Loucy (cell line): ENCODE measurements around the gene APOL5.

Source experiments
- EZH2phosphoT487 ChIP-seq: fragments of 200-600 bp; IDR thresholded peaks from 2 replicates; pipeline ENCODE4 v1.6.1; 2018; ENCODE audit warnings: antibody characterized with exemption, mild to moderate bottlenecking, moderate library complexity, borderline replicate concordance
- TF ChIP-seq, protein P1 (sequence below): fragments of 200-600 bp; sonication (generic); conservative IDR thresholded peaks from 2 replicates; pipeline ENCODE4 v1.5.1; 2014; ENCODE audit warnings: mild to moderate bottlenecking, antibody characterized with exemption, low read length

DNA sequence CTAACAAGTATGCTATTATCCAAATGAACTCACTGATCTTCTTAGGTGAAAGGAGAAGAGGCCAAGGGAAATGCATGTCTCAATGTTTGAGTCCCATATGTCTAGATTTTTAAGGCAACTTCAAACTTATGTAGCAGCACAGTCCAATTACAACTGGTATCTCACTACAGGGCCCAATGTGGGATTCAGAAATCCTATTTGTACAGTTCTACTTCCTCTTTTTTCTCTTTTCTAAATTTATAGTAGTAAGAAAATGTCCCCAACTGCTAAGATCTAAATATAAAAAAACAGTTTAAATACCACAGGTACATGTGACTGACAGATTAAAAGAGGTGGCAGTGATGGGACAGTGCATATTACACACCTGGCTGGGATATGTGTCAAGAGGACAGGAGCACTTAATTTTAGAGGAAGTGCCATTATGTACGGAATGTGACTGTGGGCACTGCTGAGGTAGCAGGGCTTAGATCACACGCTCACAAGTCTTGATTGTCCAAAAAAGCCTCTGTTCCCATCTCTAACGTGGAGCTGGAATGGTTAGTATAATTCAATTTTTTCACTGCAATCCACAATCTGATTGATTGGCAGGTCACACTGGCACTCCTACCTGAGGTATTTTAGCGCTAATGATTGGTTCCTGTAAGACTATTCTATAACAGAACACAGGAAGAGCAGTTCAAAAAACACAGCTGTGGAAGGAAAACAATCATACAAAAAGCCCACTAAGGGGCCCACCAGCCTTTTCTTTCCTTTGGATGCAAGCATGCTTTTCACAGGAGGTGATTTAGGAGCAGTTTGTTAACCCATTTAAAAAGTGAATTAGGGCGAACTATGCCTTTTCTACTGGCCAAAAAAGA is 34.6 kb downstream of the APOL5 start:
- TF ChIP-seq, protein P1, sequence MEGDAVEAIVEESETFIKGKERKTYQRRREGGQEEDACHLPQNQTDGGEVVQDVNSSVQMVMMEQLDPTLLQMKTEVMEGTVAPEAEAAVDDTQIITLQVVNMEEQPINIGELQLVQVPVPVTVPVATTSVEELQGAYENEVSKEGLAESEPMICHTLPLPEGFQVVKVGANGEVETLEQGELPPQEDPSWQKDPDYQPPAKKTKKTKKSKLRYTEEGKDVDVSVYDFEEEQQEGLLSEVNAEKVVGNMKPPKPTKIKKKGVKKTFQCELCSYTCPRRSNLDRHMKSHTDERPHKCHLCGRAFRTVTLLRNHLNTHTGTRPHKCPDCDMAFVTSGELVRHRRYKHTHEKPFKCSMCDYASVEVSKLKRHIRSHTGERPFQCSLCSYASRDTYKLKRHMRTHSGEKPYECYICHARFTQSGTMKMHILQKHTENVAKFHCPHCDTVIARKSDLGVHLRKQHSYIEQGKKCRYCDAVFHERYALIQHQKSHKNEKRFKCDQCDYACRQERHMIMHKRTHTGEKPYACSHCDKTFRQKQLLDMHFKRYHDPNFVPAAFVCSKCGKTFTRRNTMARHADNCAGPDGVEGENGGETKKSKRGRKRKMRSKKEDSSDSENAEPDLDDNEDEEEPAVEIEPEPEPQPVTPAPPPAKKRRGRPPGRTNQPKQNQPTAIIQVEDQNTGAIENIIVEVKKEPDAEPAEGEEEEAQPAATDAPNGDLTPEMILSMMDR: no peak
- no peak for TF ChIP-seq EZH2phosphoT487
